Esophagus squamous epithelium (tissue), 4 donors: Measurements from ENCODE around the gene SH3TC1.

Source experiments
- POLR2A ChIP-seq, 4 donors: fragments of 450-650 bp; IDR thresholded peaks; one replicate each; pipeline ENCODE4 v1.6.1; 2017; ENCODE audit warnings: antibody characterized with exemption in 4 of 4, mild to moderate bottlenecking in 4 of 4, moderate library complexity in 3 of 4
- TF ChIP-seq, protein P1 (sequence below), 6 experiments: fragments of 450-650 bp in 4 of 6; fragments of 200-600 bp in 2 of 6; sonication (generic) in 2 of 6; IDR thresholded peaks; one replicate each; pipeline ENCODE4 v1.5.1; 2016 to 2019; ENCODE audit warnings: antibody characterized with exemption in 6 of 6, mild to moderate bottlenecking in 4 of 6, moderate library complexity in 4 of 6

DNA sequence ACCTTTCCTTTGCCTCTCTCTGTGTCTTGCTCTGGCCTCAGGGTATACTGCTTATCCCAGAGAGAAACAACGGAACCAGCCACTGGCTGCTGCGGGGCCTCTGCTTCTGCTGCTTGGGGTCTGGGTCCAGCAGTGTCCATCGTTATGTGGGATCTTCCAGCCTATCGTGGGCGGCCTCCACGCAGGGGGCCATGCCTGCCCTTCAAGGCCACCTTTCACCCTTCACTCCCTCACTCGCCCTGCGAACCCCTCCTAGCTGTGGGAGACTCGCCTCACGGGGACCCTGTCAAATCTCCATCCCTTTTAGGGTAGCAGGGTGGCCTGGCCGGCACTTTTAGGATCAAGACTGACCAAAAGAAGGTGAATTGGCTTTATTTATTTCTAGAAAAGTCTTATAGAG lies 21.1 kb upstream of the SH3TC1 start:
- TF ChIP-seq, protein P1, sequence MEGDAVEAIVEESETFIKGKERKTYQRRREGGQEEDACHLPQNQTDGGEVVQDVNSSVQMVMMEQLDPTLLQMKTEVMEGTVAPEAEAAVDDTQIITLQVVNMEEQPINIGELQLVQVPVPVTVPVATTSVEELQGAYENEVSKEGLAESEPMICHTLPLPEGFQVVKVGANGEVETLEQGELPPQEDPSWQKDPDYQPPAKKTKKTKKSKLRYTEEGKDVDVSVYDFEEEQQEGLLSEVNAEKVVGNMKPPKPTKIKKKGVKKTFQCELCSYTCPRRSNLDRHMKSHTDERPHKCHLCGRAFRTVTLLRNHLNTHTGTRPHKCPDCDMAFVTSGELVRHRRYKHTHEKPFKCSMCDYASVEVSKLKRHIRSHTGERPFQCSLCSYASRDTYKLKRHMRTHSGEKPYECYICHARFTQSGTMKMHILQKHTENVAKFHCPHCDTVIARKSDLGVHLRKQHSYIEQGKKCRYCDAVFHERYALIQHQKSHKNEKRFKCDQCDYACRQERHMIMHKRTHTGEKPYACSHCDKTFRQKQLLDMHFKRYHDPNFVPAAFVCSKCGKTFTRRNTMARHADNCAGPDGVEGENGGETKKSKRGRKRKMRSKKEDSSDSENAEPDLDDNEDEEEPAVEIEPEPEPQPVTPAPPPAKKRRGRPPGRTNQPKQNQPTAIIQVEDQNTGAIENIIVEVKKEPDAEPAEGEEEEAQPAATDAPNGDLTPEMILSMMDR (IDR thresholded peaks at IDR 0.05) = no peak
- TF ChIP-seq POLR2A (IDR thresholded peaks at IDR 0.05) = no peak
